NCI-H146 treated with DMSO at 0.1 percent for 48 hours (cell line): ENCODE results near the gene ZNF213.
"Not testable (repeated sequence)": the region's sequence is repeated elsewhere in the genome, so short reads cannot be mapped to it uniquely, and the experiment has no call there.

Source experiments
- DNase-seq: peaks from one replicate; lab custom pipeline; 2025; ENCODE audit not compliant: unreplicated experiment; lab: John Stamatoyannopoulos, UW

Gene ZNF213

GRCh38 chr16:3170440-3171180, 35.8 kb downstream of the ZNF213 start:
- no peak for DNase-seq

DNA sequence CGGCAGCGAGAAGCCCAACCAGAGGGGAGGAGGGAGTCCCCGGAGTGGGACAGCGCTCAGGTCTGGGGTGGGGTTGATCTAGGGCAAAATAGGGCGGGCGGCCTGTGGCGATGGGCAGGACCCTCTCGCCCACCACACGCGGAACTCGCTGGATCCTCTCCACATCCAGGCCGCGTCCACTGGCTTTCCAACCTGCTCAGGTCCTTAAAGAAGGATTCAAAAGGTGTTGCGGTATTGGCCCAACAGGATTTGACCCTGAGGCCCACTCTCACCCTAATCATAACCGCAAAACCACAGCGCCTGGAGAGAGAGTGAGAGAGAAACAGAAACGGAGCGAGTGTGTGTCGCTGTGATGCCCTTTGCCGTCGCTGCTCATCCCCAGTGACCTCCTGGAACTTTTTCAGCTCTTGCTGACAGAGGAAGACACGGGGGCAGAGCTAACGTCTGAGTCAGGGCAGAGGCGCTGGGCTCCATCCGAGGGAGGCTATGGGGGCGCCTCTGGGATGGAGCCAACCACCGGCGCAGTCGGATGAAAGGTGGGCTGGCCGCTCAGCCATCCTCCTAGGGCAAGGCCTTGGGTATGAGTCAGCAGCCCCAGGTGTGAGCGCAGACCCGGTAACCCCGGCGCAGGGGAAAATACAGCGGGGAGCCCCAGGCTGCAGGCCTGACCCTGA, 36.5 kb downstream of the ZNF213 start:
- DNase-seq: no peak

- peak; percentile 42 for DNase-seq
These were observed 37.2 kb downstream of the ZNF213 start for GRCh38 chr16:3171855-3172593.

DNA sequence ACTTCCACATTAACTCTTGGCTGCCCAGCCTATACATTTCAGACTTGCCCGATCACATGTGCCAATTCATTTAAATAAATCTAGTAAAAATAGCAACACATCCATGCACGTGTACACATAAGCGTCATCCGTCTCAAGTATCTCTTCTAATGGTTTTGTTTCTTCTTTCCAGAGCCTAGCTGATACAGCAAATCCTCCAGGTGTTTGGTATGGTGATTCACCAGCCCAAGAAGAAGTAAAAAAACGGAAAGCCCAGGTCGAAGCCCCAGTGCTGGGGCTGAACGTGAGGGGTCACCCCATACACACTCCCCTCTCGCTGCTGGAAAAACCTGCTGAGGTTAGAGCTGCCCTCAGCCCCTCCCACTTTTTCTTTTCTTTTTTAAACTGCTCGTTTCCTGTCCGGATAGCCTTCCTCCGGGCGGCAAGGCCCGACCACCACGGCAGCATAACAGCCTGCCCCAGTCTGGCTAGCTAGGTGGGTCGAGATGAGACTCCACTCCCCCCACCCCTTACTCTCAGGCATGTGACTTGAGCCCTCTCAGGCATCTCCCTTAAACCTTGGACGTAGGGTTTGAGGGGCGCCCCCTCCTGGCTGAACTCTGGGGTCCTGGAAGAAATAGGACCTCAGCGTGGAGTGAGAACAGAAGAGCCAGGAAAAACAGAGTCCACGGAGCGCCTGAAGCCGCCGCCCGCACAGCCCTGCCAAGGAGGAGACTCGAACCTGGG, 39.2 kb downstream of the ZNF213 start:
- DNase-seq: no peak

DNA sequence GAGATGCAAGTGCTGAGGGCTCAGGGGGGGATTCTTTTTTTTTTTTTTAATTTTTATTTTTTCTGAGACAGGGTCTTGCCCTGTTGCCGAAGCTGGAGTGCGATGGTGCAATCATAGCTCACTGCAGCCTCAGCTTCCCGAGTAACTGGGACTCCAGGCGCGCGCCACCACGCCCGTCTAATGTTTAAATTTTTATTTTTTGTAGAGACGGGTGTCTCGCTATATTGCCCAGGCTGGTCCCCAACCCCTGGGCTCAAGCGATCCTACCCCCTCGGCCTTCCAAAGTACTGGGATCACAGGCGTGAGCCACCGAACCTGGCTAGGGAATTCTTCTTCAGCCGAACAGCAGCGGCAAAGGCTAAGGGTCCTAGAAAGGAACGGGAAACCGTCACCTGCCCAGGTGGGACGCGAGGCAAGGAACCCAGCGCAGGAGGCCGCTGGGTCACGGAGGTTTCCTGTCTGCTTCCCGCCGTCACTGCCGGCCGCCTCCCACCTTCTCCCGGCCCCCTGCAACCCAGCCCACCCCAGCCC, 39.9 kb downstream of the ZNF213 start:
- no peak for DNase-seq

DNA sequence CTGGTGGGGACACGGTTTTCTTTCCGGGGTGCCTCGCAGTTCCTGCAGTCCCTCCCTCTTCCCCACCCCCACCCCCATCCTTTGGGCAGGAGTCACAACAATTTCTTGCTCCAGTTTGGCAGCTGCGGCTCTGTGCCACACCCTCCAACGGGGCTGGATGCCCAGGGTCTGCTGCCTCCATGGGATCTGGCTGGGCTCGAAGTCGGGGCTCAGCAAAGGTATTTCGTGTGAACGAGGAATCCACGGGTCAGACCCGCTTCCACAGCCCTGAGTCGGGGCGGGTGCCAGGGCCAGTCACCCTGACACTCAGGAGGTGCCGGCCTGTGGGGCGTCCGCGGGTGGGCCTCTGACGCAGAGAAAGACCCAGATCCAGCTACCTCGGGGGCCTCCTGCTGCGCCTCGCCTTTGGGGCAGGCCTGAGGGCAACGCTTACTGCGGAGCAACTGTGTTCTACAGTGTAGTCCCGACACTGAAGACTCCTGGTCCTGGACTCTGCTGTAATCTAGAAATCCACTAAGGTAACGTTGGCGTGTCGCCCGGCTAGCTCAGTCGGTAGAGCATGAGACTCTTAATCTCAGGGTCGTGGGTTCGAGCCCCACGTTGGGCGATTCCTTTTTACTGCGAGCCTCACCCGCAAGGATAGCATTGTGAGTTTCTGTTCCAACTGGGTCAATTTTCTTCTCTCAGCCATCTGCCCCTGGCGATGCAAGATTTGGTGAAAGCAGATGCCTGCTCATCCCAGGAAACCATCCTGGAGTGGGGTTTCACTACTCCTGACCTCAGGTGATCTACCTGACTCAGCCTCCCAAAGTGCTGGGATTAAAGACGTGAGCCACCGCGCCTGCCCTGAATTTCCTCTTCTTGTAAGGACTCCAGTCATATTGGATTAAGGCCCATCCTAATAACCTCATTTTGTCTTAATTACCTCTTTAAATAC, 40.6 kb downstream of the ZNF213 start:
- peak; percentile 68 for DNase-seq

DNA sequence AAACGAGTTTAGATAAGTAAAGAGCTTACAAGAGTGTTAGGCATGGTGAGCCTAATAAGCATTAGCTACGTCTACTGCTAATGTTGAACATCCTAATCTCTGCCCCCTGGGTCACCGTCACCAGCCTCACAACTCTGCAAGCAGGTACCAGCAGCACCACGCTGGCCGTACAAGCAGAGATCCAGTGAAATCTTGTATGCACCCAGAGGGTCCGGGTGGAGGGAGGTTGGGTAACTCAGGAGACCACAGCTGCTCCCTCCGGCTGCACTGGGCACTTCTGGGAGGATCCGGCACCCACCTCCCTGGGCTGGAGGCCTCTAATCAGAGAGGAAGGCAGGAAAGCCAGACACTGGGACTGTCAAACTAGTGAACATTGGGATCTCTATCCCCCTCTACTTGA, 44.8 kb downstream of the ZNF213 start:
- no peak for DNase-seq

DNA sequence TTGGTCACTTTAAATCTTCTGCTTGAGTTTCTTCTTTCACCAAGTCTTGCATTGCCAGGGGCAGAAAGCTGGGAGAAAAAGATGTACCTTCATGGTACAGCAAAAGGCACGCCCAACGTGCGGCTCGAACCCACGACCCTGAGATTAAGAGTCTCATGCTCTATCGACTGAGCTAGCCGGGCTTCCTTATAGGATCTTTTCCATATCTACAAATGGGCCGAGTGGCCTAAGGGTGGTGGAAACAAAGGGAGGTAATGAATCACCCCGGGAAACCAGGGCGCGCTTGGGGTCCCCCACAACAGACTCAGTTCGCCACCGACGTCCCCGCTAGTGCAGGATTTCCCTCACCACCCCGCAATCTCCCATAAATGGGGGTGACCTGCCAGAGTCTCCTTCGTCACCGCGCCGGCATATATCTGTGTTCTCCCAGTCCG, 45.6 kb downstream of the ZNF213 start:
- DNase-seq: peak; percentile 40

GRCh38 chr16:3182293-3182607, 47.4 kb downstream of the ZNF213 start:
- DNase-seq: not testable (repeated sequence)

DNA sequence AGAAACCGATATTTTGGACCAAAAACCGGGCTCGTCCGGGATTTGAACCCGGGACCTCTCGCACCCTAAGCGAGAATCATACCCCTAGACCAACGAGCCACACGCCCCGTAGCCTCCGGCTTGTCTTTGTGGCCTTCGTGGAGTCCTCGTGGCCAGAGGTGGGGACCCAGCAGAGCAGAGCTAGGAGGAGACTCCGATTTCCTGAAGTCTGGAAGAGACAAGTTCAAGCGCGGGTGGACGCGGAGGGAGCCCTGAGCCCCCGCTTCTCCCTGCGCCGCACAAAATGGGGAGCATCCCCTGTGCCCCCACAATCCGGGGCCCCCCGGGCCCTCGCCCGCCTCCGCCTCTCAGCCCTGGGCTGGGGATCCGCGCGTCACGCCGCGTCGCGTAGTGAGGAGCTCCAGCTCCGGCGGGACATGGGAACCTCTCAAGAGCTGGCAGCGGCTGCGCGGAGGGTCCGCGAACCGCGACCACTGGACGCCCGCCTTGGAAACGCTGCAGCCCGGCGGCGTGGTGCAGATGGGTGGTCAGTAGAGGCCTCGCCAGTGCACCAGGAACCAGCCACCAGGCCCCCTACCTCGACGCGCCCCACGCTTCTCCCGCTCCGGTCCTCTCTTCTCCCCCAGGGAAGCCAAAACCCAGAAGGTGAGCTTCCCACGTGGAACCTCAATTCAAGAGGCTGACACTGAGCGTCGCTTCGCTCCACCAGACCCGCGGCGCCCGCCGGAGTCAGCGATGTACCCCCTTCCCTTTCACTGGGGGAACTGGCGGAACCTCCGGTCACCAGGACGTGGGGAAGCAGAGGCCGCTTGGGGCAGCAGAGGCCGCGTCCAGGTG, 48.0 kb downstream of the ZNF213 start:
- DNase-seq: no peak

DNA sequence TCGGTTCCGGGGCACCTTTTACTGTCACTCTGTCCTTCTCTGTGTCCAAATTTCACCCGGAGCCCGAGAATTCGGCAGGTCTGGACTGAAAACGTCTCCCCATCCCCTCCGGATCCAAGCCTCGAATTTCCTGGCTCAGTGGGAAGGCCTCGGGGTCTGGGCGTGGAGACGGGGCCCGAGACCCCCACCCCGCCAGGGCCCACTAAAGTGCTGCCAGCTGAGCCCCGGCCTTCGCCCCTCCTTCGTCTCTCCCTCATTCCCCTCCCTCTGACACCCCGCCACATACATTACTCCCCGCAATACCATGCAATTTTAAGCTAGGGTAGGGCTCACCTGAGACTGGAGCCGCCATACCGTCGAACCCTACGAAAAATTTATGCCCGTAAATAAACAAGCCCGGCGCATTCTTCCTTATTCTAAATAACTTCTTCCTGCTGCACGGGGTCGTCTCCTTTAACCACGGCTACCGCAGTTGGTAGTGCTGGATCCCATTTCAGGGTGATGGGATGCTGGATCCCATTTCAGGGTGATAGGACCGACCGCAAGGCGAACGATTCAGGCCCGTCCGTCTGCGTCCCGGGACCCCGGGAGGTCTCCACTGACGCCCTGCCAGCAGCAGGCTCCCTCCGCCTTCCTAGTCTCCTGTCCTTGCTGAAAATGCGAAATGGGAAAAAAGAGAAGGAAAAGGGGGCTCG, 48.8 kb downstream of the ZNF213 start:
- no peak for DNase-seq

DNA sequence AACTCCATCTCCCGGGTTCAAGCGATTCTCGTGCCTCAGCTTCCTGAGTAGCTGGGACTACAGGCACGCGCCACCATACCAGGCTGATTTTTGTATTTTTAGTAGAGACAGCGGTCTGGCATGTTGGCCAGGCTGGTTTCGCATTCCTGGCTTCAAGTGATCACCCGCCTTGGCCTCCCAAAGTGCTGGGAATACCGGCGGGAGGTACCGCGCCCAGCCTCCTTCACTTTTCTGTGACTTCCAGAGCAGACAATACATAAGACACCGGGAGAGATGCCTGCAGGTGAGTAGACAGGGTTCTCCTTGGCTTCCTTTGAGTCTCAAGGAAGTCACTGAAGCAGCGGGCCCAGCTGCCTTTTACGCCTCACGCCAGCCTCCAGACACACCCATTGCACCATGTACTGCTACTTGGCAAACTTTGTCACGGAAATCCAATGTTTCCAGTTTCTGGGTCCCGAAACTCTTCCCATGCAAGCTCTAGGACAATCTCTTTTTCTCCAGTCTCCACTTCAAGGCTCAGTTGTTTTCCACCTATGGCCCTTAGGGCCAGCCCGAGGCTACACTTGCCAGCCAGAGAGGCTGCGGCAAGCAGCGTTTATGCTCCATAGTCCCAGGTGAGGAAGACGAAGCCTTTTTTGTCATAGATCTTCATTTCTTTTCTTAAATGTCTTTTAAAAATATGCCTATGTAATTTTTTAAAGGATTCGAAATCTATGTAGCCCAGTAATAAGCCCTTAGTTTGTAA, 52.3 kb downstream of the ZNF213 start:
- DNase-seq: no peak

DNA sequence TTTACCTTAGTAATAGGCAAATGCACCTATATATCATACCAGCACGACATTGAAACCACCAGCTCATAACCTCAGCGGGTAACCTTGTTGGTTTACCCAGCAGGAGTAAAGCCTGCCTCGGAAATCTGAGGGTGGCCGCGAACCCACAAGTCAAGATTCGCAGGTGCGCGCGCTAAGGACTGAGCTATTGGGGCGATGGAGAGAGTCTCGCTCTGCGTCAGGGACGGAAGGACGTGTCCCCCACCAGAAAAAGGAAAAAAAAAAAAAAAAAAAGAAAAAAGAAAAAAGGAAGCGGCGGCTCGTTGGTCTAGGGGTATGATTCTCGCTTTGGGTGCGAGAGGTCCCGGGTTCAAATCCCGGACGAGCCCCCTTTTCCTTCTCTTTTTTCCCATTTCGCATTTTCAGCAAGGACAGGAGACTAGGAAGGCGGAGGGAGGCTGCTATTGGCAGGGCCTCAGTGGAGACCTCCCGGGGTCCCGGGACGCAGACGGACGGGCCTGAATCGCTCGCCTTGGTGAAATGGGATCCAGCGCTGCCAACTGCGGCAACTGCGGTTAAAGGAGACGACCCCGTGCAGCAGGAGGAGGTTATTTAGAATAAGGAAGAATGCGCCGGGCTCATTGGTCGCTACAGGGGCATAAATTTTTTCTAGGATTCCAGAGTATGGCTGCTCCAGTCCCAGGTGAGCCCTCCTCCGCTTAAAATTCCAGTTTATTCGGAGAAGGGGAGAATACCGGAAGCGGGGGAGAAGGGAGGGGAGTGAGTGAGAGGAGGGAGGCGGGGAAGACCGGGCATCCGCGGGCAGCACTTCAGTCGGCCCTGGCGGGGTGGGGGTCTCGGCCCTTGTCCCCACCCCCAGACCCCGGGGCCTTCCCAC, 53.2 kb downstream of the ZNF213 start, which contains the start of gene OR1F1:
TSS of gene OR1F1 (plus strand) at position 407 of the 877 bp plus-strand sequence.
- DNase-seq: peak; percentile 72

DNA sequence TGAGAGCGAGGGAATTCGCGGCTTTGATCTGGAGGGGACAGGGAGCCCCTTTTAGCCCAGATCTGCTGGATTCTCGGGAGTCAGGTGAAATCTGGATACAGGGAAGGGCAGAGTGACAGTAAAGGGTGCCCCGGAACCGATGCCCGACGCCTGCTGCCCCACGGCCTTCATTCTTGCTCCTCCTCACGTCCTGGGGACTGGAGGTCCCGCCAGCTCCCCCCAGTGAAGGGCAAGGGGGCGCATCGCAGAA, 53.8 kb downstream of the ZNF213 start:
- DNase-seq: no peak

GRCh38 chr16:3188925-3189825, 54.3 kb downstream of the ZNF213 start:
- no peak for DNase-seq

DNA sequence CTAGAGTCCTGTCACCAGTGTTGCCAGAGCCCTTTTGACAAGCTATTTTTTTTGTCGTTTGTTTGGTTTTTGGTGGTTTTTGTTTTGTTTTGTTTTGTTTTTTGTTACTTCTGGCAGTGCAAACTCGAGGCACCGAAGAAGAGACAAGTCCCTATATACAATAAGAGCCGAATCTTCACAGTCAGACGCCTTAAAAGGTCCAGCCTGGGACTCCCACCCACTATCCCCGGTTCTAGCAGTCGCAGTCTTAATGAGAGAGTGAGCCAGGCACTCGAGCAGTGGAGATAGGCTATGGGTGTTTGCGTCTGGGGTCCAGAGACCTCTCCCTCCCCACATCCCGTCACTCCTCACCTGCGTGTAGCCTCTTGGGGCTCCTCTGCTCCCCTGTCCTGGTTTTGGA, 55.0 kb downstream of the ZNF213 start:
- no peak for DNase-seq
